ENCODE results near the gene HCN3. TPM values are rescaled to one million over a fixed set of nuclear protein-coding genes. Genes with fewer than 3 reads are reported as not detected.
A peak's percentile ranks its signal among the peaks of the same experiment; 100 is the strongest.
"Not testable (repeated sequence)": the region's sequence is repeated elsewhere in the genome, so short reads cannot be mapped to it uniquely, and the experiment has no call there.

Gene HCN3
- total RNA-seq, 1 donor from 2014 or later, result 0.40 TPM

DNA sequence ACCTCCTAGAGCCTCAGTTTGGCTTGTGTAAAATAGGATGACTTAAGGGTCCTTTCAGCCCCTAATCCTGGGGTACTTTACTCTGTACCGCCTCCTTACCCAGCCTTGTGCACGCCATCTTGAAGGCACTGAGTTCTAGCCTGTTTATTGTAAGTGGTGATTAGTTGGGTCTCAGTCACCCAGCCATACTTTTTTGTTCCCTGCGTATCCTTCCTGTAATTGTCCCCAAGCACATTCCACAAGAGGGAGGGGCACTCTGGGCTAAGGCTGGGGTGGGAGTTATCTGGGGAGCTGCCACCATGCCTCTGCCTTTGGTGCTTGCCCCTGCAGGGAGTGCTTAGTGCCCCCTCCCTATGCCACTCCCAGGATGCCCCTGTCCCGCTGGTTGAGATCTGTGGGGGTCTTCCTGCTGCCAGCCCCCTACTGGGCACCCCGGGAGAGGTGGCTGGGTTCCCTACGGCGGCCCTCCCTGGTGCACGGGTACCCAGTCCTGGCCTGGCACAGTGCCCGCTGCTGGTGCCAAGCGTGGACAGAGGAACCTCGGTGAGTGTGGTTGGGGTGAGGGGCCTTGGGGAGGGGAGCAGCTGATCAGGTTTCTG is 32.3 kb downstream of the HCN3 start:
- DNase-seq (ENCODE audit: low read depth, low spot score), result no peak

DNA sequence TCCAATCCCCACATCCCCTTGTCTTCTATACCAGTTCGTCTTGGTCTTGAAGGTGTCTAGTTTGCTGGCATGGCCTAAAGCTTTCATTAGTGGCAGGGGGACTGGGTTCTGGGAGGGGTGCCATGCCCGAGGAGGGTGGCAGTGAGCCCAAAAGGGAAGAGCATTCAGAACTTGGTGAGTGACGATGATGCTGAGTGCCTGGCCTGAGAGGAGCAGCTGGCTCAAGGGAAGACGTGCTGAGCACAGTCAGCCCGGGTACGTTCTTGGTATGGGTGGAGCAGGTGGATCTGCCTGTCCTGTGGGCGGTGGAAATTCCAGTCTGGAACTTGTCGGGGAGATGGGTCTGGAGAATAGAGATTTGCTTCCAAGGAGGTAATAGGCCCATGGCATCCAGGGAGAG is 36.0 kb downstream of the HCN3 start:
- no peak for DNase-seq (ENCODE audit: low read depth, low spot score)

DNA sequence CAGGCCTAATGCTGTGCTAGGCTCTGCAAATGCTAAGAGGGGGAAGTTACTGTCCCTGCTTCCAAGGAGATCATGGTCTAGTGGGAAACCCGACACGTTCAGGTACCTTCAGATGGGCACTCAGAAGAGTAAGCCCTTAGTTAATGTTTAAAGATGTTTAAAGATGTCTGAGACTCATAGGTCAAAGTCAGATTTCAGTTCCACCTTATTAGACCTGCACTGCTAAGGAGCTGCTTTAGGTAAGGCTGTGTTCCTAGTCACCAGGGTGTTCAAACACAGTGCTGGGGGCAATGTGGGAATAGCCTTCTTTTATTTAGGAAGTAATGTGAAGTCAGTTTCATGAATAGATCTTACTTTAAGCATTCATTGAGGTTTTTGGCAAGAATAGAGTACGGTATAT is 39.7 kb downstream of the HCN3 start:
- no peak for DNase-seq (ENCODE audit: low read depth, low spot score)

DNA sequence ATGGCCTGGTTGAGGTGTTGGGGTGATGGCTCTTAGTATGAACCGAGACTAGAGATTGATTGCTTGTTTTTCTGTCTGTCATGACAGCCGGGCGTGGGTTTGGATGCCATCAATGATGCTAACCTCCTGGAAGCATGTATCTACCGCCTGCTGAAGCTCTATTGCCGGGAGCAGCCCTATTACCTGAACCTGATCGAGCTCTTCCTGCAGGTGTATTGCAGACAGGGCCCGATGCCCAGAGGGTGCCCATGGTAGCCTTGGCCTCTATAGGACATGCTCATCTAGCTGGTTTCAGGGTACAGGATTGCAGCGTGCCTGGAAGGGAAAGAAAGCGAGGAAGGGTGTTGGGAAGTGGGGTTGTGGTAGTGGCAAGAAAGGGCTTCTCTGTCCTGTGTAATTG is 40.8 kb downstream of the HCN3 start:
- no peak for DNase-seq (ENCODE audit: low read depth, low spot score)

DNA sequence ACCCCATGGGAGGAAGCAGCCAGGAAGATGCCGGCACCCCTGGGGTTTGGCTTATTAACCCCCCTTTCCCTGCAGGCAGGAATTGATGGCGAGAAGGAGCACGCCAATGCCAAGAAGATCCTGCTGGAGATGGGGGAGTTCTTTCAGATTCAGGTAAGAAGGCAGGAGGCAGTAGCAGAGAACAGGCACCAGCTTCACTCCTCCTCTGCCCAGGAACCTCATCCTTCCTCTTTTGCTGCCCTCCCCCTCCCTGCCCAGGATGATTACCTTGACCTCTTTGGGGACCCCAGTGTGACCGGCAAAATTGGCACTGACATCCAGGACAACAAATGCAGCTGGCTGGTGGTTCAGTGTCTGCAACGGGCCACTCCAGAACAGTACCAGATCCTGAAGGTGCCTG is 42.3 kb downstream of the HCN3 start:
- no peak for DNase-seq (ENCODE audit: low read depth, low spot score)

DNA sequence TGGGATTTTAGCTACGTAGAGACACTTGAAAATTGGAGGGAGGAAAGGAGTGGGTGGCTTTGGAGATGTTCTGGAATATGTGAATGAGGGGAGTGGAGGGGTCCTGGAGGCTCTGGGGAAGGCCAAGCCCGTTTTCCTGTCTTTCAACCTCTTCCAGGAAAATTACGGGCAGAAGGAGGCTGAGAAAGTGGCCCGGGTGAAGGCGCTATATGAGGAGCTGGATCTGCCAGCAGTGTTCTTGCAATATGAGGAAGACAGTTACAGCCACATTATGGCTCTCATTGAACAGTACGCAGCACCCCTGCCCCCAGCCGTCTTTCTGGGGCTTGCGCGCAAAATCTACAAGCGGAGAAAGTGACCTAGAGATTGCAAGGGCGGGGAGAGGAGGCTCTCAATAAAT is 43.0 kb downstream of the HCN3 start:
- no peak for DNase-seq (ENCODE audit: low read depth, low spot score)

DNA sequence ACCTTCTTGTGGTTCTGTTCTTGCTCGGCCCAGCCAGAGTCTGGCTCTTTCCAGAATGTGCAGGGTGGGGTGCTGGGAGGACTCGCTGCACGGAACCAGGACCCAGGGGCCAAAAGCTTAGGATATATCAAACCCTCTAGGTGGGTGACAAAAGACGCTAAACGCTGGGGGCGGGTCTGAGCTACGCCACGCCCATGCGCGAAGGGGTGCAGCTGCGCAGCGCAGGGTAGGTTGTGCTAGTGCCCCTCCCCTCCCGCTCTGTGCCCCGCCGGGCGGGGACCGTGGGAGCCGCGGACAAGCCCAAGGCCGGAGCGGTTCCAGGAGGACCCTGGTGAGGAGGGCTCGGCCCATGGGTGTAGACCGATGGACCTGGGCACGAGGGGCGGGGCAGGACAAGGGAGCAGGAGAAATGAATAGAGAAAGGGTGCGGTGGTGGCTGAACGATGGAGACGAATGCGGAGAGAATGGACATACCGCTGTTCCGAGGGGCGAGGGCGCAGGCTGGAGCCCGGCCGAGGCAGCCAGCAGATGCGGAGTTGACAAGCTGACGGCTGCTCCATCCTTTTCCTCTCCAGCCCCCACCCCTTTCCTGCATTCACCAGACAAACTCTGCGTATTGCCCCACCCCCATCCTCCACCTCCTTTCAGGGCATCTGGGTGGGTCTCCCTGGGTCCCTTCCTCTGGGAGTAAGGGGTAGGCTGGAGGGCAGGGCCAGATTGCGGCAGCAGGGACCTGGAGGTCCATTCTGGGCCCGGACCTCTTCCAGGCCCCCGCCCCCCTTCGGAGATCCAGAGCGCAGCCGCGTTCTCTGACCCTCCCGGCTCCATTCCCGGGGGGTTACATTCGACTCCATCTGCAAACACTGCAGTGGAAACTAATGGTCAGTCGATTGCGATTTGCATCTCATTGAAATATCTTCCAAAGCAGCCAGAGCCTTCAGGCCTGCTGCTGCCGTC is 43.7 kb downstream of the HCN3 start, which contains the start of gene RUSC1:
RUSC1 (plus strand) TSS at position 234 of the 957 bp plus-strand sequence. CDS start 880 bp downstream, outside the sequence.
- no peak for DNase-seq (ENCODE audit: low read depth, low spot score)

DNA sequence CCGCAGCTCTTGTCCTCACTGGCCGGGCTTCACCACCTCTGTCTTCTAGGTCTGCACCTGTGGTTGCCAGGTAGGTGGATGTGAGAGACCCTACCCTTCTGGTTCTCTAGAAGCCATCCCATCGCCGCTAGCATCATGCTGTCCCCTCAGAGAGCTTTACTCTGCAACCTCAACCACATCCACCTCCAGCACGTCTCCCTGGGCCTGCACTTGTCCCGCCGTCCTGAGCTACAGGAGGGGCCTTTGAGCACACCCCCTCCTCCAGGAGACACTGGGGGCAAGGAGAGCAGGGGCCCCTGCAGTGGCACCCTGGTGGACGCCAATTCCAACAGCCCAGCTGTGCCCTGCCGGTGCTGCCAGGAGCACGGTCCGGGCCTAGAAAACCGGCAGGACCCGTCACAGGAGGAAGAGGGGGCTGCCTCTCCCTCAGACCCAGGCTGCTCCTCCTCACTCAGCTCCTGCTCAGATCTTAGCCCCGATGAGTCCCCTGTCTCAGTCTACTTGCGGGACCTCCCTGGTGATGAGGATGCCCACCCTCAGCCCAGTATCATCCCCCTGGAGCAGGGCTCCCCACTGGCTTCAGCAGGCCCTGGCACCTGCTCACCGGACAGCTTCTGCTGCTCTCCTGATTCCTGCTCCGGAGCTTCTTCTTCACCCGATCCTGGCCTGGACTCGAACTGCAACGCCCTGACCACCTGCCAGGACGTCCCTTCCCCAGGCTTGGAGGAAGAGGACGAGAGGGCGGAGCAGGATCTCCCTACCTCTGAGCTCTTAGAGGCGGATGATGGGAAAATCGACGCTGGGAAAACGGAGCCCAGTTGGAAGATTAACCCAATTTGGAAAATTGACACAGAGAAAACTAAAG is 44.6 kb downstream of the HCN3 start:
- DNase-seq (ENCODE audit: low read depth, low spot score), result no peak

DNA sequence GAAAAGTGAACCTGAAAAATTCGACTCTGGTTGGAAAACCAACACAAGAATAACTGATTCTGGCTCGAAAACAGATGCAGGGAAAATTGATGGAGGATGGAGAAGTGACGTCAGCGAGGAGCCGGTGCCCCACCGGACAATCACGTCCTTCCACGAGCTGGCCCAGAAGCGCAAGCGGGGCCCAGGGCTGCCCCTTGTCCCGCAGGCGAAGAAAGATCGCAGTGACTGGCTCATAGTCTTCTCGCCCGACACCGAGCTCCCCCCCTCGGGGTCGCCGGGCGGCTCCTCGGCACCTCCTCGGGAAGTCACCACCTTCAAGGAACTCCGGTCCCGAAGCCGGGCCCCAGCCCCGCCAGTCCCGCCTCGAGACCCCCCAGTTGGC is 45.3 kb downstream of the HCN3 start:
- no peak for DNase-seq (ENCODE audit: low read depth, low spot score)

DNA sequence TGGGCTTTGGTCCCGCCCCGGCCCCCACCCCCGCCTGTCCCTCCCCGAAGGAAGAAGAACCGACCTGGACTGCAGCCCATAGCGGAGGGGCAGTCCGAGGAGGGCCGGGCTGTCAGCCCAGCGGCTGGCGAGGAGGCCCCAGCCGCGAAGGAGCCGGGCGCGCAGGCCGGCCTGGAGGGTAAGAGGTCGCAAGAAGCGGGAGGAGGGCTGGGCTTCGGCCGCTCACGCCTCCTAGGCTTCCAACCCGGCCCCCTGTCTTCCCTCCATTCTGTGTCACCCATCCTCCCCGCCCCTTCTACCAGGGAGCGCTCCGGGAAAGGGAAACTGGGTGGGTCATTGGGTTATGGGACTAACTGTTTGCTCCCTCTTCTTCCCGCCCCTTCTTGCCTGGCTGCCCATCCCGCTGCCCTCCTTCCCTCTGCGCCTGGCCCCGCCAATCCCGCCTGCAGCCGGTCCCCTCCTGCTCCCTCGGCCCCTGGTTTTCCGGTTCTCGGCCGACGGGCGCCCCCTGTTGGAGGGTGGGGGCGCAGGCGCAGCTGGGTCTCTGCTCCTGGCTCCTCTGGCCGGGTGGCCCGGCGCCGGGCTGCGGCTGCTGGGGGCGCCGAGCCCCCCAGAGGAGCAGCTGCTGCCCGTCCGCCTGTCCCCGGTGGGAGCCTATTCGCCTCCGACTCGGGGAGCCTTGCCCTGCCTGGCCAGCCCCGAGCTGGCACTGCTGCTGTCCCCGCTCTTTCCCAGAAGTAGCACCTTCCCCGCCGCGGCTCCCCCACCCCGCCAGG is 45.9 kb downstream of the HCN3 start:
- peak; percentile 78 for DNase-seq (ENCODE audit: low read depth, low spot score)

DNA sequence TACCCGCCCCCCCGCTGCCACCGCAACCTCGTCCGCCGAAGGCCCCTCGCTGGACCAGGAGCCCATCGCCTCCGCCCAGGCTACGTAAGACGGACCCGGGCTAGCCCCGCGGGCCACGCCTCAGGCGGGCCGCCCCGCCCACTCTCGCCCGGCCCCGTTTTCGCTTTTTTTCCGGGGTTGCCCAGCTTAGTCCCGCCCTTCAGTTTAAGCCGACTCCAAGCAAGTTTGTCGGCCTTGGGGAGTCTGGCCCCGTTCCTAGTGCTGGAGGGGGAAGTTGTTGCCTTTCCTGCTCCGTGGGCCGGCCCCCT is 46.4 kb downstream of the HCN3 start:
- no peak for DNase-seq (ENCODE audit: low read depth, low spot score)

DNA sequence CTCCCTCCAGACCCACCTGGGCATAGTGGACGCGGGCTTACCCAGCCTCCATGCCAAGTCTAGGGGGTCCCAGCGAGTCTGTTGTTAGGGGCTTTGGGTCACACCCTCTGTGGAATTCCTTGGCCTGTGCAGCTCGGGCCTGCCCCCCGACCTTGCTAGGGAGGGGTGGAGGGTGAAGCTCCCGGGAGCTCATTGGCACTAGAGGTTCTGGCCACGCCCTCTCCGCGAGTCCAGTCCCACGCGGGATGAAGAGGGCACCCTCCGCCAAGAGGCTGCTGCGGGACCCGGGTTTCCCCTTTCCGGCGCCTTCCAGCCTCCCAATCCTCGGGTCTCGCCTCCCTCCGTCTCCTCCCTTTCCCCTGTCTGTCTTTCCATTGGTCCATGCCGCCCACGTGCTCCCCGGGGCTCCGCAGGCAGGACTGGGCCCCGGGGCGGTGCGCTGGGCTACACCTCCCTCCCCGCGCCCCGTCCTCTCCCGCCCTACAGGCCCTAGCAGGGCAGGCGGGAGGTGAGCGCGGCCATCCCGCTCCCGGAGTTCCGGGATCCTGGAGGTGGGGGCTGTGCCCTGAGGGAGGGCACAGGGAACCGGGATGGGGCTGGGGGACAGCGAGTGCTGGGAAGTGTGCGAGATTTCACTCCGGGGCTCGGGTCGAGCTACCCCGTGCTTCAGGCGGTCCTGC is 46.9 kb downstream of the HCN3 start:
- peak; percentile 79 for DNase-seq (ENCODE audit: low read depth, low spot score)

DNA sequence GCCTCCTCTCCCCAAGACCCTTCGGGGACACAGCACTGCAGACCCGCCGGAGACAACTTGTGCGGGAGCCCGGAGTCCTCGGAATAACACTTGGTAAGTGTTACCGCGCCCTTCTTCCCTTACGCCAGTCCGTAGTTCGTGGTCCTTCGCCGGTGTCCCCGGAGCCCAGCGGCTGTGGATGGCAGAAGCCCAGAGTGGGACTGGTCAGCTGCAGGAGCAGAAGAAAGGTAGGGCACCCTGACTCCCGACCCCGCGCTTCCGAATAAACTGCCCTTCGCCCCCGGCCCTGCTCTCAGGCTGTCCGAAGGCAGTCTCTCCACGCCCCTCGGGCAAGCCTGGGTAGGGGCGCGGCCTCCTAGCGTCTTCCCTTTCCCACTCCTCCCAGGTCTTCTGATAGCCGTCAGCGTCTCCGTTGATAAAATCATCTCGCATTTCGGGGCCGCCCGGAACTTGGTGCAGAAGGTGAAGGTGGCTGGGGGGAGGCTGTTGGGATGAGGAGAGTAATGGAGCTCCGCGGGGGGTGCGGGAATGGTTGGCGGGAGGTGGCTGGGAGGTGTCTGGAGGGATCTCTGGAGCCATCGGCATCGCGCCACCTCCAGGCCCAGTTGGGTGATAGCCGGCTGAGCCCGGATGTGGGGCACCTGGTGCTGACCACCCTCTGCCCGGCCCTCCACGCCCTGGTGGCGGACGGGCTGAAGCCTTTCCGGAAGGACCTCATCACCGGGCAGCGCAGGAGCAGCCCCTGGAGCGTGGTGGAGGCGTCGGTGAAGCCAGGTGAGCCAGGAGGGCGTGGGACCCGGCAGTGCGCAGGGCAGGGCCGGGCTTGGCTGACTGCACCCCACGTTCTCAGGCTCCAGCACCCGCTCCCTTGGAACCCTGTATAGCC is 47.7 kb downstream of the HCN3 start:
- DNase-seq (ENCODE audit: low read depth, low spot score), result no peak

DNA sequence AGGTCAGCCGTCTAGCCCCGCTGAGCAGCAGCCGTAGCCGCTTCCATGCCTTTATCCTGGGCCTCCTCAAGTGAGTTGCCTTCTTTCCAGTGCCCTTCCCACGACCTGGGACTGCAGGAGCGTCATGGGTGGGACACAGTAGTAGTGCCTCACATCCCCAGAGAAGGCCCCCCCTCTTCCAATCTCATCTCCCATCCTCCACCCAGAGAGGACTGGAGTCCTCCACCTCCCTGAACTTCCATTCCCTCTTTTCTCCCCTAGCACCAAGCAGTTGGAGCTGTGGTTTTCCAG is 48.3 kb downstream of the HCN3 start:
- no peak for DNase-seq (ENCODE audit: low read depth, low spot score)

DNA sequence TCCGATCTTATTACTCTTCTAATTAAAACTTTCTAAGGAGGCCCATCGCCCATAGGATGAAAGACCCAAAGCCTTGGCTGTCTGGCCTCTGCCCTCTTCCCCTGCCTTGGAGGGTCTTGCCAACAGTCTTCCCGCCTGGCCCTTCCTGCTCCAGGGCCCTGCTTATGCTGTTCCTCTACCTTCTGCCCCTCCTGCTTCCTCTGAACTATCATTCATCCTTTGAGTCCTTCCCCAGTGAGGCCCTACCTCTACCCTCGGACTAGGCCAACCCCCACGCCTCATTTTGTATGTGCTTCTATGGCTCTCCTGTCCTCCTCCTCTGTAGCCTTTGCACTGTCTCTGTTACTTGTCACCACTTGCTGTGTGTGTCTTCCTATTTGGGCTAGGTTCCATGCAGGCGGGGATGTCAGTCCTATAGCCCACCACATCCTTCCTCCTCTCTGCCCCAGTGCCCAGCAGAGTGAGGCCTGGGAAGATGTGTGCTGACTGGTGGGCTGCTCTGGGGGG is 48.8 kb downstream of the HCN3 start:
- no peak for DNase-seq (ENCODE audit: low read depth, low spot score)

DNA sequence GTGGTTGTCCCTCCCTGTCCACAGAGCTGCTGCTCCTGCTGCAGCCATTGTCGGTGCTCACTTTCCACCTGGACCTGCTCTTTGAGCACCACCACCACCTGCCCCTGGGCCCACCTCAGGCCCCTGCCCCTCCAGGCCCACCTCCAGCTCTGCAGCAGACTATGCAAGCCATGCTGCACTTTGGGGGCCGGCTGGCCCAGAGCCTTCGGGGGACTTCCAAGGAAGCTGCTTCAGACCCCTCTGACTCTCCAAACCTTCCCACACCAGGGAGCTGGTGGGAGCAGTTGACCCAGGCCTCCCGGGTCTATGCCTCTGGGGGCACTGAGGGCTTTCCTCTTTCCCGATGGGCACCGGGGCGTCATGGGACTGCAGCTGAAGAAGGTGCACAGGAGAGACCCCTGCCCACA is 49.4 kb downstream of the HCN3 start:
- no peak for DNase-seq (ENCODE audit: low read depth, low spot score)

DNA sequence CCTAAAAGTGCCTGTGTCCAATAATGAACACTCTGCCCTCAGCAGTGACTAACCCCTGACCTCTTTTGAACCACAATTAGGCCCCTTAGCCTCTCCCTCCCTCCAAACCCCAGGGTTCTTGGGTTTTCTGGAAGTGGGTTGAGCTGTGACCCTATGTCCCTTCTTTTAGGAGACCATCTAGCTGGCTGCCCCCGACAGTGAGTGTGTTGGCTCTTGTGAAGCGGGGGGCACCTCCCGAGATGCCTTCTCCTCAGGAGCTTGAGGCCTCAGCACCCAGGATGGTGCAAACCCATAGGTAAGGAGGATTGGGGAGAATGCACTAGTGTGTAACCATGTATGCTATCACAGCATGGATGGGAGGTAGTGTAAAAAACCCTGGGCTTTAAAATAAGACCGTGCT is 50.7 kb downstream of the HCN3 start:
- DNase-seq (ENCODE audit: low read depth, low spot score), result no peak

DNA sequence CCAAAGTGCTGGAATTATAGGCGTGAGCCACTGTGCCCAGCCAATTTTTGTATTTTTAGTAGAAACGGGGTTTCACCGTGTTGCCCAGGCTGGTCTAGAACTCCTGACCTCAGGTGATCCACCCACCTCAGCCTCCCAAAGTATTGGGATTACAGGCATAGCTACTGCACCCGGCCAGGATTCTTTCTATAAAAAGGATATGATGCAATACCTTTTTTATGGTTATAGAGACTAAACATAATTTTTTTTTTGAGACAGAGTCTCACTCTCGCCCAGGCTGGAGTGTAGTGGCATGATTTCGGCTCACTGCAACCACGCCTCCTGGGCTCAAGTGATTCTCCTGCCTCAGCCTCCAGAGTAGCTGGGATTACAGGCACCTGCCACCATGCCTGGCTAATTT is 51.6 kb downstream of the HCN3 start:
- DNase-seq (ENCODE audit: low read depth, low spot score), result not testable (repeated sequence)

DNA sequence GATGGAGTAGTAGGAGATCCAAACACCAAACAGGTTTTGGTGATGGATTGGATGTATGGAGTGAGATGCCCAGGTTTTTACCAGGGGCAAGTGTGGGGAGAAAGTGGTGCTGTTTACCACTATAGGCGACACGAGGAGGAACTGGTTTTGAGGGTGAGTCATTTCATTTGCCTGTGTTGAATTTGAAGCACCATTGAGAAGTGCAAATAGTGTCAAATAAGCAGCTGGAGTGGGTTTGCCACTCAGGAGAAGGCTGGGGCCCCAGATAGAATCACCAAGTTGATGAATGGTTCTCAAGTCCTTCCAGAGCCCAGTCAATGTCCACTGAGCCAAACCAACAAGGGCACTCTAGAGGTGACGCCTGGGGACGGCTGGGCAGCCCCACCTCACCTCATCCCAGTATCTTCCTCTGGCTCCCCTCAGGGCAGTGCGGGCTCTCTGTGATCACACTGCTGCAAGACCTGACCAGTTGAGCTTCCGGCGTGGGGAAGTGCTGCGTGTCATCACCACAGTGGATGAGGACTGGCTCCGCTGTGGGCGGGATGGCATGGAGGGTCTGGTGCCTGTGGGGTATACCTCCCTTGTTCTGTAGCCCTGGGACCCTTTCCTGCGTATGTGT is 52.8 kb downstream of the HCN3 start:
- DNase-seq (ENCODE audit: low read depth, low spot score), result no peak
